Hematopoietic multipotent progenitor cell treated with erythropoietin and hydrocortisone succinate and interleukin-3 and kit ligand, for 6 days (in vitro differentiated cells): ENCODE measurements around the gene RNF208.

Experiments used
- DNase-seq: peaks from one replicate; pipeline ENCODE4 v3.0.0-alpha.2; 2015

The RNF208 gene

GRCh38 chr9:137226338-137227053 is 4.5 kb upstream of the RNF208 start:
- DNase-seq = no peak

GRCh38 chr9:137225699-137226331 is 3.8 kb upstream of the RNF208 start:
- DNase-seq = no peak

- peak; percentile 31 for DNase-seq
Observed at GRCh38 chr9:137224830-137225694, 3.0 kb upstream of the RNF208 start, which contains the start of gene CYSRT1. Gene CYSRT1, plus strand, starts transcription at chr9:137225174. Its CDS starts 448 bp downstream, at chr9:137225622.

- peak; percentile 99 for DNase-seq
Observed at GRCh38 chr9:137223078-137223970, 1.3 kb upstream of the RNF208 start.

- no peak for DNase-seq
Observed at GRCh38 chr9:137221506-137222111, 431 bp downstream of the RNF208 start.

GRCh38 chr9:137221095-137221505 is 940 bp downstream of the RNF208 start:
- DNase-seq = no peak

- no peak for DNase-seq
Observed at GRCh38 chr9:137220317-137221094, 1.5 kb downstream of the RNF208 start.

GRCh38 chr9:137219757-137220316 is 2.2 kb downstream of the RNF208 start:
- DNase-seq = no peak

- peak; percentile 89 for DNase-seq
Observed at GRCh38 chr9:137218754-137219271, 3.2 kb downstream of the RNF208 start.

GRCh38 chr9:137218212-137218753 is 3.8 kb downstream of the RNF208 start:
- DNase-seq = no peak

- DNase-seq = no peak
Observed at GRCh38 chr9:137217276-137218211, 4.5 kb downstream of the RNF208 start.

GRCh38 chr9:137216188-137216965 is 5.7 kb downstream of the RNF208 start:
- no peak for DNase-seq

- no peak for DNase-seq
Observed at GRCh38 chr9:137215196-137215986, 6.6 kb downstream of the RNF208 start.

GRCh38 chr9:137214620-137215019 is 7.4 kb downstream of the RNF208 start:
- DNase-seq = no peak

GRCh38 chr9:137213160-137214060 is 8.6 kb downstream of the RNF208 start:
- no peak for DNase-seq

- no peak for DNase-seq
Observed at GRCh38 chr9:137212520-137212919, 9.5 kb downstream of the RNF208 start.
